Medulla oblongata (tissue), 1 donor: ENCODE measurements around the gene UMAD1.
A peak's percentile ranks its signal among the peaks of the same experiment; 100 is the strongest.

Source experiments
- DNase-seq: peaks from one replicate; pipeline ENCODE4 v3.0.0-alpha.2; 2015; ENCODE audit errors: extremely low spot score

Gene UMAD1

DNA sequence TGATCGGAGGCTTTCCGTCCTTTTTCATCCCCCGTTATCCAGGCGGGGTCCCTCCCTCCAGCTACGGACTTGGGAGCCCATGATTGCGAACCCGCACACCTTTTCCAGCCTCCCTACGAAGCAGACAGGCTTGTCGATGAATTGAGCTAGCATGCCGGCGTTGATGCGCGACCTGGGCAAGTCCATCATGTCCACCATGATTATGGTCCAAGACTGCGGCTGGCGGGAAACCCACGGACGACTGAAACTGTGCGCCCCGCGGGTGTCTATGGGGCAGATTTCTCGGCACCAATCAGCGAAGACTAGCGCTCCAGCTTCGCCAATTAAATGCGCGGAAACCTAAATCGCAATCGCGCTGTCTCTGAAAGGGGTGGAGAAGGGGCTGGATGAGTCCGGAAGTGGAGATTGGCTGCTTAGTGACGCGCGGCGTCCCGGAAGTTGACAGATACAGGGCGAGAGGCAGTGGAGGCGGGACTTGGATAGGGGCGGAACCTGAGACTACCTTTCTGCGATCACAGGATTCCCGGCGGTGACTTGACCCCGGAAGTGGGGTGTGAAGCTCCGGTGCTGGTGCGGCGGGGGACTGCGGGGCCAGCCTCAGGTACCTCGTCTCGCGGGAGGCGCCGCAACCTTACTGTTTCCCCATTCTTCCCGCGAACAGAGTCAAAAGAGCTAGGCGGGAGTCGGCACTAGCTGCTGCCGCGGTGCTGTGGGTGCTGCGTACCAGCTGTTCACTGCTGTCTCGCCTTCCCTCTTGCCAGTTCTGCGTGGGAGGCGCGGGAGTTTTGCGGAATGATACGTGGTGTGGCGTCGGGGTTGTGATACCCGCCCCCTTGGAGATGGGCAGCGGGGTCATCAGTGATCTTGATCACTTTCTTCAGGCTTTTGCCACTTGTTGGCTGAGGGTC lies at the start of gene UMAD1:
Gene UMAD1, plus strand, starts transcription at position 532 of the 908 bp plus-strand sequence. CDS start 32,620 bp downstream, outside the sequence.
- DNase-seq, result peak; percentile 100

GRCh38 chr7:7595451-7595850 lies 45.1 kb upstream of the UMAD1 start:
- no peak for DNase-seq

DNA sequence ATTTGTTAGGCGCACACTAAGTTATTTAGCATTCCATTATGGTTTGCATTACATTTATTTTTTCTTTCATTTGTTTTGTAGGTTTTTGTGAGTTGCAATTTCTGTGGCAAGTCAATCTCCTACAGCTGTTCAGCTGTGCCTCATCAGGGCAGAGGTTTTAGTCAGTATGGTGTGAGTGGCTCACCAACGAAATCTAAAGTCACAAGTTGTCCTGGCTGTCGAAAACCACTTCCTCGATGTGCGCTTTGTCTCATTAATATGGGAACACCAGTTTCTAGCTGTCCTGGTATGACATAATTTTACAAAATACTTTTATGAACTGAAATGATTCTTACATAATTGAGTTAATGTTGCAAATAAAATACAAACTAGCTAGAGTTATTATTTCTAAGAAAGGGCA lies 44.4 kb upstream of the UMAD1 start:
- DNase-seq, result no peak

DNA sequence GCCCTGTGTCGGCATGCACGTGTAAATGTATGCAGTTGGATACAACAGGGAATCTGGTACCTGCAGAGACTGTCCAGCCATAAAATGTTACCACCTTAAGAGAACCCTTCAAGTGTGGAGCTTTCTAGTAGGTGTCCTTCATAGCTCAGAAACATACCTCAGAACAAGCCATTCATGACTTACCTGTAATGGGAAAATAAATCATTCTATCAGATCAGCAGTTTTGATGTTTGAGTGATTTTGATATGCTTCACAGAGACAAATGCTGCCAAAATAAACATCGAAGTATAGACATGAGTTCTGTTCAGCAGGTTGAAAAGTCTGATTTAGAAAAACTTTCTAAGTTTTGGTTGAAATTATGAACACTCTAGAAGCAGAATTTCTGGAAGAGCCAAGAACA lies 33.5 kb upstream of the UMAD1 start:
- no peak for DNase-seq

DNA sequence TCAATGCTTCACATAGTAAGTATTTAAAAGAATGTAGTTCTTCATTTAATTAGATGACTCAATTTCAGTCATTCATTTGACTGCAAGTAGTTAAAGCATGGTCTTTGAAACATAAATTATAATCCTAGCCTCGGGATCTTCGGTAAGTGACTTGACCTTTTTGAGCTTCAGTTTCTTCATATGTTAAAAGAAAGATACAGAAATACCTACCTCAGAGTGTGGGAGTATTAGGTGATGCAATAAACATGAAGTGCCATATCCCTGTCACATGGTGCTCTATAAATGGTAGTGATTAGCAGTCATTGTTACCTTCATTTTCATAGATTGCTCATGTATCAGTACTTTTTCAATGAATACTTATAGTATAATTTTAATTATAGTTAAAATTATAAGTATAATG lies 31.2 kb upstream of the UMAD1 start:
- DNase-seq, result no peak

DNA sequence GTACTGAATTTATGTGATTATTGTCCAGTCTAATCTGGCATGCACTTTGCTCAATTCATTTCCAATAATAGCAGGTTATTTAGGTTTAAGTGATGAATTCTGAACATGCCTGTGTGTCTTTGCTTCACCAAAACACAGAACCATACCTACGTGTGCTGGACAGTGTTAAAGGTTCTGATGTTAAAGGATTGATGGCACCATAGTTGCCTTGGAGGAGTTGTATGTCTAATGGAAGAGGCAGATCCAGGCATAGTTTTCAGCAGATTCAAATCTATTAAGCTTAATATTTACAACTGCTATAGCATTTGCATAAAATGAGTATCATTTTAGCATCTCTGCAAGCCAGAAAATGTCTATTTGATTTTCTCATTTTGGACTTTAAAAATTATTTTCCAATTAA lies 28.0 kb upstream of the UMAD1 start:
- no peak for DNase-seq

GRCh38 chr7:7613210-7613609 lies 27.3 kb upstream of the UMAD1 start:
- no peak for DNase-seq

GRCh38 chr7:7614018-7614741 lies 26.4 kb upstream of the UMAD1 start:
- no peak for DNase-seq

GRCh38 chr7:7617550-7617949 lies 23.0 kb upstream of the UMAD1 start:
- DNase-seq, result no peak

DNA sequence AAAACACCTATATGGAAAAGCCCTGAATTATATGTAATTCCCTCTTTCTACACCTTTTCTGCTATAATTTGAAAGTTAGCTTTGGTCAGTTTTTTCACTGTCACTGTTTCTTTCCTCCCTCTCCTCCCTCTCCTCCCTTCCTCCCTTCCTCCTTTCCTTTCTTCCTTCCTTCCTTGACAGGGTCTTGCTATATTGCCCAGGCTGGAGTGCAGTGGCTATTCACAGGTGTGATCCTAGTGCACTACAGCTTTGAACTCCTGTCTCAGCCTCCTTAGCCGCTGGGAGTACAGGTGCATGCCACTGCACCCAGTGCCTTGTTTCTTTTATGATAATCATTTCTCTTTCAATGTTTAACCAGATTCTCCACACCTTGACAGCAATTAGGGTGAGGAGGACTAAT lies 22.1 kb upstream of the UMAD1 start:
- no peak for DNase-seq

- no peak for DNase-seq
Measured at GRCh38 chr7:7620236-7620635, 20.3 kb upstream of the UMAD1 start.

- DNase-seq, result no peak
Measured at GRCh38 chr7:7620644-7621210, 19.8 kb upstream of the UMAD1 start.

DNA sequence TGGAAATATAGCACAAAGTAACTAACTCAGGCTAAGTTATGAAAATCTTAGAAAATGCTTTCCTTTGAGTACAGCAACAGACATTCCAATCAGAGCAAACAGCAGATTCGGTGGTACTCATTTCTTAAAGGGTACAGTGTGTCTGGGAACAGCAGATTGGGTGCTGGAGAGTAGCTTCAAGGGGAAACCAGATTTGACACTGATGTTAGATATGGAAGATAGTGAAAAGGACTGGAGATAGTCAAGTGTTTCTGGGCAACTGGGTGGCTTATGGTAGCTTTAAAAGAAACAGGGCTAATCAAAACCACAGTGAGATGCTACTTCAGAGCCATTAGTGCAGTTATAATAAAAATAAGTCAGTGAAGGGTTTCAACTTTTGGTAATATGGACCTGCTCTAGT lies 12.1 kb upstream of the UMAD1 start:
- DNase-seq, result no peak

DNA sequence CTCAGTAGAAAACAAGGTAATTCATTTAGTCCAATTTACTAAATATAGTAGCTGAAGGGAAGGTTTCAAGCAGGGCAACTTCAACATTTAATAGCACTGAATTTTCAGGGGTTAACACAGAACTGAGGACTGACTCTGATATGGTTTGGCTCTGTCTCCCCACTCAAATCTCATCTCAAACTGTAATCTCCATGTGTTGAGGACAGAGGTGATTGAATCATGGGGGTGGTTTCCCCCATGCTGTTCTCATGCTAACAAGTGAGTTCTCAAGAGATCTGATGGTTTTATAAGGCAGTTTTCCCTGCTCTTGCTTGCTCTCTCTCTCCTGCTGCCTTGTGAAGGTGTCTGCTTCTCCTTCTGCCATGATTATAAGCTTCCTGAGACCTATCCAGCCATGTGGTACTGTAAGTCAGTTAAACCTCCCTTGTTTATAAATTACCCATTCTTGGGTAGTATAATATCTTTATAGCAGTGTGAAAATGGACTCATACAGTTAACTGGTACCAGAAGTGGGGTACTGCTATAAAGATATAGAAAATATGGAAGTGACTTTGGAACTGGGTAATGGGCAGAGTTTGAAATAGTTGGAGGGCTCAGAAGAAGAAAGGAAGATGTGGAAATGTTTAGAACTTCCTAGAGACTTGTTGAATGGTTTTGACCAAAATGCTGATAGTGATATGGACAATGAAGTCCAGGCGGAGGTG lies 9.8 kb upstream of the UMAD1 start:
- no peak for DNase-seq

GRCh38 chr7:7639421-7639820 lies 1.1 kb upstream of the UMAD1 start:
- DNase-seq, result peak; percentile 9

DNA sequence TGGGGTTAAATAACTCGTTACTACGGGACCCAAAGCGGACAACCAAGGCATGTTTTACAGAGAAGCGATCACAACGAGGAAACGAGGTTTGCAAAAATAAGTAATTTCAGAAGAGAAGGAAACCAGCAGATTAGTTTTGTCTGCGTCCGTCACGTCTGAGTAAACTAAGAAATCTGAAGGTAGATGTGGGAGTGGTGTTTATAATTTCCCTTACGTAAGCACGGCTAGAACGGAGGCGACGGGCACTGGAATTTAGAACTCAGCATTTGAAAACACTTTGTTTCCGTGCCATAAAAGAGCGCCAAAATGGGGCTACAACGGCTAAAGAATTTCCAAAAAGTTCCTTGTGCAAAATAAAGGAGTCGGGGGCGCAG lies 718 bp upstream of the UMAD1 start:
- no peak for DNase-seq

GRCh38 chr7:7641129-7641663 lies 644 bp downstream of the UMAD1 start:
- DNase-seq, result peak; percentile 6

DNA sequence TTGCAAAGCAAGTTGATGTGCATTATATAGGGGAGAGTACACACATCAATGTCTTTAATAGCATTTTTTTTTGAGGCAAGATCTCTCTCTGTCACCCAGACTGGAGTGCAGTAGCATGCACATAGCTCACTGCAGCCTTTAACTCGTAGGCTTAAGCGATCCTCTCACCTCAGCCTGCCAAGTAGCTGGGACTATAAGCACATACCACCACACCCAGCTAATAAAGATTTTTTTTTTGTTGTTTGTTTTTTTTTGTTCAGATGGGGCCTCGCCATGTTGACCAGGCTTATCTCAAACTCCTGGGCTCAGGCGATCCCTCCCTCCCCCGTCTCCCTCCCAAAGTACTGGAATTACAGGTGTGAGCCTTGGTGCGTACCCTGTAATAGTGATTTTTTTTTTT lies 1.5 kb downstream of the UMAD1 start:
- no peak for DNase-seq

GRCh38 chr7:7647495-7648036 lies 7.0 kb downstream of the UMAD1 start:
- no peak for DNase-seq

- no peak for DNase-seq
Measured at GRCh38 chr7:7650682-7651206, 10.2 kb downstream of the UMAD1 start.

DNA sequence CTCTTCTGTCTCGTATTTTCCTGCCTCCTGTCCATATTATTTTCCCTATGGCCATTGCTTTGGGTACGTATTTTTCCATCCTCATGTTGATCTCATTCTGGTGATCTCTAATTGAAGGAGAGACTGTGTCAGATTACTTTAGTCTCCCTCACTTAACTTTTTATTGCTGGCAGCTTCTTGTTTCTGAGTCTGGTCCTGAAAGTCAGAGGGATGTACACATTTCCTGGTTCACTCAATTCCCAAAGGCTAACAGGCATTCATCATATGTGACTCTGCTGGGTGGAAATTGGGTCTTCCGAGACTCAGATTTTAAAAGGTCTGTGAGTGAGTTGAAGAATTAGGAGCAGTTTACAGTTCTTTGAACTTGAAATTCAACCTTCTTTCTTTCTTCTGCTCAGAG lies 10.9 kb downstream of the UMAD1 start:
- DNase-seq, result no peak
